Caco-2 (cell line): ENCODE measurements around the gene ZNF326. TPM values are rescaled to one million over a fixed set of nuclear protein-coding genes. Genes with fewer than 3 reads are reported as not detected.
A peak's percentile ranks its signal among the peaks of the same experiment; 100 is the strongest.

Experiments used
- BruUV-seq: library from RNA; stranded (reverse); fragments of 400-500 nt; replicated peaks from 2 replicates; lab custom pipeline; 2021; lab: Mats Ljungman, UMichigan
- CTCF ChIA-PET: fragments of 300-600 bp; sonication (Branson Sonifier 250); formaldehyde crosslinking; loops from one replicate; lab custom pipeline; 2022; ENCODE audit warnings: antibody characterized with exemption; lab: Charles Lee
- POLR2A ChIA-PET: fragments of 300-600 bp; sonication (Branson Sonifier 250); formaldehyde crosslinking; loops from one replicate; lab custom pipeline; 2022; ENCODE audit warnings: antibody characterized with exemption; lab: Charles Lee
- DNase-seq, 2 experiments: peaks; one replicate each; pipeline versions ENCODE4 v3.0.0 to v3.0.0-alpha.2; 2020 to 2022
- H3K27me3 ChIP-seq: replicated peaks from 2 replicates; pipeline ENCODE4 v1.6.0; 2011; ENCODE audit warnings: low read length; ENCODE audit not compliant: control insufficient read depth, insufficient read depth
- H3K36me3 ChIP-seq: 2 replicates; pipeline ENCODE4 v1.5.1; 2011; ENCODE audit warnings: low read length; ENCODE audit not compliant: control insufficient read depth, insufficient read depth
- H3K4me1 ChIP-seq: fragments of 250-450 bp; sonication (Bioruptor Pico); 2 replicates; pipeline ENCODE4 v1.5.1; 2020; ENCODE audit warnings: mild to moderate bottlenecking
- H3K4me3 ChIP-seq: 2 replicates; pipeline ENCODE4 v1.5.1; 2011; ENCODE audit warnings: low read depth, mild to moderate bottlenecking, control low read depth, low read length
- H3K9me3 ChIP-seq: fragments of 250-450 bp; sonication (Bioruptor Pico); 2 replicates; pipeline ENCODE4 v1.5.1; 2020; ENCODE audit warnings: mild to moderate bottlenecking, moderate library complexity
- H3K27ac Mint-ChIP-seq: one replicate; pipeline ENCODE4 v1.8.0; 2022; ENCODE audit warnings: mixed read lengths; ENCODE audit not compliant: unreplicated experiment
- H3K27me3 Mint-ChIP-seq: one replicate; pipeline ENCODE4 v1.8.0; 2022; ENCODE audit warnings: mixed read lengths; ENCODE audit not compliant: insufficient read depth, unreplicated experiment
- H3K36me3 Mint-ChIP-seq: one replicate; pipeline ENCODE4 v1.8.0; 2022; ENCODE audit warnings: mild to moderate bottlenecking, mixed read lengths; ENCODE audit not compliant: insufficient read depth, unreplicated experiment
- H3K4me1 Mint-ChIP-seq: one replicate; pipeline ENCODE4 v1.8.0; 2022; ENCODE audit warnings: low read depth, mixed read lengths; ENCODE audit not compliant: unreplicated experiment
- H3K4me3 Mint-ChIP-seq: one replicate; pipeline ENCODE4 v1.8.0; 2022; ENCODE audit warnings: mild to moderate bottlenecking, moderate library complexity, mixed read lengths; ENCODE audit not compliant: unreplicated experiment
- H3K9me3 Mint-ChIP-seq: one replicate; pipeline ENCODE4 v1.8.0; 2022; ENCODE audit warnings: mixed read lengths; ENCODE audit not compliant: unreplicated experiment
- intact Hi-C: fragments of 100-400 bp; cut with micrococcal nuclease; formaldehyde crosslinking; loops from one replicate; pipeline ENCODE4 v1.10.0; 2022; ENCODE audit not compliant: unreplicated experiment
- total RNA-seq: library from RNA; stranded (reverse); gene quantifications from 2 replicates; pipeline ENCODE4 v1.2.3, GENCODE V29; 2022
- TF ChIP-seq, protein P1 (sequence below), 2 experiments: fragments of 200-600 bp in 1 of 2; IDR thresholded peaks; 1 replicate in 1 of 2; 2 replicates in 1 of 2; pipeline versions ENCODE4 v1.5.1 to v1.8.0; 2011 to 2022; ENCODE audit warnings: antibody characterized with exemption in 1 of 2, control low read depth in 1 of 2, inconsistent platforms in 1 of 2, low read depth in 1 of 2, low read length in 1 of 2, mild to moderate bottlenecking in 1 of 2, moderate library complexity in 1 of 2; ENCODE audit not compliant: insufficient read depth in 1 of 2, severe bottlenecking in 1 of 2, unreplicated experiment in 1 of 2

Gene ZNF326
- total RNA-seq, 1 experiment from 2014 or later, result 31.7 TPM

DNA sequence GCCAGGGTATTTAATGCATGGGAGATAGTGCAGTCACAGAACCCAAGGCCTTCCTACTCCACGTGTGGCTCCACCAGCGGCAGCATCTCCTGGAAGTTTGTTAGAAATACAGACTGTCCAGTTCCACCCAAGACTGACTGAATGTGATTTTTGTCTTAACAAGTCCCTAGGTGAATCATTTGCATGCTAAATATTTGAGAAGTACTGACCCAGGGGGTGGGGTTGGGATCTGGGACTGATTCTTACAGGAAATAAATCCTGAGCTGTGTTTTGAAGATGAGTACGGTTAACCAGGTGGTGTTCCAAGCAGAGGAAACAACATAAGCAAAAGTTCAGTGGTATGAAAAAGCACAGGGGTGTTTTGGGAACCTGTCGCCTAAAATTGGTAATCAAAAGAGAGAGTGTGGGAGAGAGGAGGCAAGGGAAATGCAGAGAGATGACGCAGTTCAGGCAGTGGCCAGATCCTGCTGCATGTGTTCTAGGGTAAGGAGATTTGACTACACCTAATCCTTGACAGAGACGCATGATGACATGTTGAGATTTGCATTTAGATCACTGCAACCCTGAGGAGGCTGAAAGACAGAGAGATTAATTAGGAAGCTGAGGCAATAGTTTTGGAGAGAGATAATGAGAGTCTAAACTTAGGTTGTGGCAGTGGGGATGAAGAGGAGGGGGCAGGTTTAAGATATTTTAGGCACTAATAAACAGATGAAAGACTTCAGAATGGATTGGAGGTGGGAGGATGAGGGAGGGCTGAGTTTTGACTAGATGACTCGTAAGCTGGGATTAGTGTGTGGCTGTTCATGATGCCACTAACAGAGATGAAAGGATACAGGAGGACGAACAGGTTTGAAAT is 3.7 kb upstream of the ZNF326 start:
- TF ChIP-seq, protein P1, sequence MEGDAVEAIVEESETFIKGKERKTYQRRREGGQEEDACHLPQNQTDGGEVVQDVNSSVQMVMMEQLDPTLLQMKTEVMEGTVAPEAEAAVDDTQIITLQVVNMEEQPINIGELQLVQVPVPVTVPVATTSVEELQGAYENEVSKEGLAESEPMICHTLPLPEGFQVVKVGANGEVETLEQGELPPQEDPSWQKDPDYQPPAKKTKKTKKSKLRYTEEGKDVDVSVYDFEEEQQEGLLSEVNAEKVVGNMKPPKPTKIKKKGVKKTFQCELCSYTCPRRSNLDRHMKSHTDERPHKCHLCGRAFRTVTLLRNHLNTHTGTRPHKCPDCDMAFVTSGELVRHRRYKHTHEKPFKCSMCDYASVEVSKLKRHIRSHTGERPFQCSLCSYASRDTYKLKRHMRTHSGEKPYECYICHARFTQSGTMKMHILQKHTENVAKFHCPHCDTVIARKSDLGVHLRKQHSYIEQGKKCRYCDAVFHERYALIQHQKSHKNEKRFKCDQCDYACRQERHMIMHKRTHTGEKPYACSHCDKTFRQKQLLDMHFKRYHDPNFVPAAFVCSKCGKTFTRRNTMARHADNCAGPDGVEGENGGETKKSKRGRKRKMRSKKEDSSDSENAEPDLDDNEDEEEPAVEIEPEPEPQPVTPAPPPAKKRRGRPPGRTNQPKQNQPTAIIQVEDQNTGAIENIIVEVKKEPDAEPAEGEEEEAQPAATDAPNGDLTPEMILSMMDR (IDR thresholded peaks at IDR 0.05; ENCODE audit: insufficient read depth in 1 of 2, low read depth in 1 of 2, low read length in 1 of 2, severe bottlenecking in 1 of 2, unreplicated experiment in 1 of 2), result no peak
- no peaks in the 10 kb centered on the region for H3K27me3 ChIP-seq
- POLR2A ChIA-PET, result no interaction called here
- intact Hi-C loops, result loop anchor here (10.0 kb wide), 1 partner anchor 466 kb away; the partner anchor contains the start of gene LRRC8B
- peak overlapping the region; percentile 68 for H3K27ac Mint-ChIP-seq
- no peaks in the 10 kb centered on the region for H3K9me3 ChIP-seq
- H3K4me3 Mint-ChIP-seq, result no peak overlapping the region
- peaks cover 30% of the 10 kb centered on the region for H3K4me1 Mint-ChIP-seq
- H3K36me3 Mint-ChIP-seq, result peaks cover 11% of the 10 kb centered on the region
- CTCF ChIA-PET, result no interaction called here
- H3K4me1 ChIP-seq, result peaks cover 41% of the 10 kb centered on the region
- no TSS peak for BruUV-seq
- no peaks in the 10 kb centered on the region for H3K27me3 Mint-ChIP-seq
- no peak overlapping the region for H3K4me3 ChIP-seq
- H3K9me3 Mint-ChIP-seq, result no peaks in the 10 kb centered on the region
- no peak for DNase-seq
- H3K36me3 ChIP-seq, result no peaks in the 10 kb centered on the region

DNA sequence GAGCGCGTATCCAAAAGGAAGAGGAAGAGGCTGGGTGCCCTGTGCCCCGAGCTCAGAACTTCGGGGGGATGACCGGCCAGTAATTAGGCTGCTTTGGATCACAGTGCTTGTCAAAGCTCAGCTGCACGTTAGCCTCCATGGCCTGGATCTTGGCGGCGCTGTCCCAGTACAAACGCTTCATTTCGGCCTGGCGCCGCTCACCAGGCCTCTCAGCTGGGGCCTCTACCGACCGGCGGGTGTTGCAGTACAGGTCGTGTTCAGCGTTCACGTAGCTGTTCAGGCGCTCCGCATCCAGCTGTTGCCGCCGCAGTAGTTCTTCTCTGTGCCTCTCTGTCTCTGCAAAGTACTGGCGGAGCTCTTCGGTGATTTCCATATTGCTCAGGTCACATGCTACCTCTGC is 1.4 kb upstream of the ZNF326 start:
- Mint-ChIP-seq H3K4me1 (peaks cover 30% of the 10 kb centered on the region), H3K36me3 (peaks cover 11% of the 10 kb centered on the region), H3K27me3 (no peaks in the 10 kb centered on the region), H3K27ac (no peak overlapping the region), H3K4me3 (peak overlapping the region; percentile 55), H3K9me3 (no peaks in the 10 kb centered on the region)
- no TSS peak for BruUV-seq
- H3K9me3 ChIP-seq, result no peaks in the 10 kb centered on the region
- H3K27me3 ChIP-seq, result no peaks in the 10 kb centered on the region
- H3K4me3 ChIP-seq, result no peak overlapping the region
- intact Hi-C loops, result loop anchor here (10.0 kb wide), 1 partner anchor 469 kb away; the partner anchor contains the start of gene LRRC8B
- DNase-seq, result no peak
- no peaks in the 10 kb centered on the region for H3K36me3 ChIP-seq
- peaks cover 43% of the 10 kb centered on the region for H3K4me1 ChIP-seq
- POLR2A ChIA-PET, result interaction anchor here (0.6 kb wide), 1 partner anchor 10 kb away, joined by 4 read pairs; no protein-coding TSS in a partner anchor
- TF ChIP-seq, protein P1 (IDR thresholded peaks at IDR 0.05; ENCODE audit: insufficient read depth in 1 of 2, low read depth in 1 of 2, low read length in 1 of 2, severe bottlenecking in 1 of 2, unreplicated experiment in 1 of 2), result no peak
- CTCF ChIA-PET, result no interaction called here

GRCh38 chr1:89994231-89994804 is 592 bp upstream of the ZNF326 start:
- H3K36me3 Mint-ChIP-seq, result peaks cover 17% of the 10 kb centered on the region
- BruUV-seq, result TSS peak; percentile 91
- no peaks in the 10 kb centered on the region for H3K9me3 Mint-ChIP-seq
- CTCF ChIA-PET, result no interaction called here
- no peaks in the 10 kb centered on the region for H3K27me3 ChIP-seq
- TF ChIP-seq, protein P1 (IDR thresholded peaks at IDR 0.05; ENCODE audit: insufficient read depth in 1 of 2, low read depth in 1 of 2, low read length in 1 of 2, severe bottlenecking in 1 of 2, unreplicated experiment in 1 of 2), result no peak
- H3K36me3 ChIP-seq, result no peaks in the 10 kb centered on the region
- peak overlapping the region; percentile 13 for H3K4me3 ChIP-seq
- POLR2A ChIA-PET, result interaction anchor here (0.6 kb wide), 1 partner anchor 11 kb away, joined by 4 read pairs; no protein-coding TSS in a partner anchor
- H3K27me3 Mint-ChIP-seq, result no peaks in the 10 kb centered on the region
- intact Hi-C loops, result loop anchor here (2.0 to 10.0 kb wide), 2 partner anchors 186 to 470 kb away; partner anchors contain the start of gene LRRC8B
- DNase-seq, result no peak
- peaks cover 29% of the 10 kb centered on the region for H3K4me1 Mint-ChIP-seq
- peak overlapping the region; percentile 80 for H3K4me3 Mint-ChIP-seq
- H3K9me3 ChIP-seq, result no peaks in the 10 kb centered on the region
- peak overlapping the region; percentile 87 for H3K27ac Mint-ChIP-seq
- H3K4me1 ChIP-seq, result peaks cover 43% of the 10 kb centered on the region
